ENCODE results near the gene CHN1. TPM values are rescaled to one million over a fixed set of nuclear protein-coding genes. Genes with fewer than 3 reads are reported as not detected.

CHN1 gene
- total and polyA plus RNA-seq, 2 of the 8 experiments (the other 6 are each of a cell fraction or from before 2014, with no cell fraction given) = 54.0 to 65.7 TPM

DNA sequence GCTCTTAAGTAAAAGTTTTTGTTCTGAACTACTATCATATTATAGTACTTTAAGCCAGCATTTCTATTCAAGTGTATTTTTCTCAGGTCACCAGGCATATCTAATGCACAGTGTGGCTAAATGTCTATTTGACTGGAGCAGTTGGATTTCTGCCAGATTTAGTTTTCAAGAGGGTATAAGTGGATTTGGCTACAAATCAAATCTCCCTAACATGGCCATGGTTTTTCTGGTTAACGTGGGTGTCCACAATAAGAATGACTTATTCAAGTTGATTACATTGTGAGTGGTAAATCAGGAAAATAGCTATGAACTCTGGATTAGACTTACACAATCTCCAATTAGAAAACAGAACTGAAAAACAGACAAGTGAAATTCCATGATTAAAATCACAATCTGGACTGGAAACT is 5.7 kb upstream of the CHN1 start (continued):
- TF ChIP-seq CREB1 (IDR thresholded peaks at IDR 0.05) = no peak

Data from H1 (cell line).